HCT116 (cell line): Measurements from ENCODE around the gene SYNE2.

ENCODE experiments used
- EZH2 ChIP-seq: fragments of 200-600 bp; sonication (generic); IDR thresholded peaks from 2 replicates; pipeline ENCODE4 v1.6.1; 2017; ENCODE audit warnings: antibody characterized with exemption, mixed run types
- EZH2phosphoT487 ChIP-seq: fragments of 200-600 bp; IDR thresholded peaks from 2 replicates; pipeline ENCODE4 v1.6.1; 2018; ENCODE audit warnings: antibody characterized with exemption, borderline replicate concordance
- FOSL1 ChIP-seq: IDR thresholded peaks from 2 replicates; pipeline ENCODE4 v1.6.1; 2012; ENCODE audit warnings: low read depth
- TF ChIP-seq, protein P1 (sequence below), 3 experiments: fragments of 200-600 bp in 1 of 3; sonication (generic) in 1 of 3; IDR thresholded peaks in 2 of 3; conservative IDR thresholded peaks in 1 of 3; 2 replicates each; pipeline ENCODE4 v1.5.1; 2012 to 2017; ENCODE audit warnings: low read depth in 2 of 3, low read length in 2 of 3, antibody characterized with exemption in 1 of 3, borderline replicate concordance in 1 of 3, control low read depth in 1 of 3, mild to moderate bottlenecking in 1 of 3, mixed read lengths in 1 of 3, mixed run types in 1 of 3, moderate library complexity in 1 of 3; ENCODE audit not compliant: insufficient read depth in 1 of 3
- TF ChIP-seq, protein P2 (sequence below): IDR thresholded peaks from 2 replicates; pipeline ENCODE4 v1.6.1; 2012

DNA sequence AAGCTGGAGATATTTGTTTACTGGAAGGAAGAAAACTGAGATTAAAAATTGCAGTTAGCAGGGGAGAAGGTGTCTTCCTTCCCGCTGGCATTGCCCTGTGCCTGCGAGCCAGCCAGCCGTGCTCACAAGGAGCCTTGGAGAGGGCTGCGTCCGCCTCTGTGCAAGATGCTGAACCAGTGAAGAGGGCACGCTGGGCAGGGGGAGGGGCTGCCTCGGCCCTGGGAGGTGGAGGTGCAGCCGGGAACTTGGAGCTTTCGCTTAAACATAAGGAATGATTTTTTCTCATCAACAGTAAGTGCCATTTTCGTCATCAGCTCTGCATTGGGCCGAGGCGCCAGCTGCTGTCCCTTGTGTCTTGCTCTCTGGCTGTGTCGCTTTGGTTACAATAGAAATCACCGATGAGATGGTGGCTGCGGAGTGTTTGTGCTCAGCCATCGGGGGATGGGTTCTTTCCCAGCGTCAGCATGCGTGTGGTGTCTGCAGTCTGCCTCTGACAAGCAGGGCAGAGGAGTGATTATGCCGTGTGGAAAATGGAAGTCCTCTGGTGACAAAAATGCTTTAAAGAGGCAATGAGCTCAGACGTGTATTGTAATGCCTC is 344.1 kb downstream of the SYNE2 start:
- TF ChIP-seq EZH2phosphoT487, result no peak
- TF ChIP-seq, protein P1, sequence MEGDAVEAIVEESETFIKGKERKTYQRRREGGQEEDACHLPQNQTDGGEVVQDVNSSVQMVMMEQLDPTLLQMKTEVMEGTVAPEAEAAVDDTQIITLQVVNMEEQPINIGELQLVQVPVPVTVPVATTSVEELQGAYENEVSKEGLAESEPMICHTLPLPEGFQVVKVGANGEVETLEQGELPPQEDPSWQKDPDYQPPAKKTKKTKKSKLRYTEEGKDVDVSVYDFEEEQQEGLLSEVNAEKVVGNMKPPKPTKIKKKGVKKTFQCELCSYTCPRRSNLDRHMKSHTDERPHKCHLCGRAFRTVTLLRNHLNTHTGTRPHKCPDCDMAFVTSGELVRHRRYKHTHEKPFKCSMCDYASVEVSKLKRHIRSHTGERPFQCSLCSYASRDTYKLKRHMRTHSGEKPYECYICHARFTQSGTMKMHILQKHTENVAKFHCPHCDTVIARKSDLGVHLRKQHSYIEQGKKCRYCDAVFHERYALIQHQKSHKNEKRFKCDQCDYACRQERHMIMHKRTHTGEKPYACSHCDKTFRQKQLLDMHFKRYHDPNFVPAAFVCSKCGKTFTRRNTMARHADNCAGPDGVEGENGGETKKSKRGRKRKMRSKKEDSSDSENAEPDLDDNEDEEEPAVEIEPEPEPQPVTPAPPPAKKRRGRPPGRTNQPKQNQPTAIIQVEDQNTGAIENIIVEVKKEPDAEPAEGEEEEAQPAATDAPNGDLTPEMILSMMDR (IDR thresholded peaks at IDR 0.05 in 2 of 3, conservative IDR thresholded peaks at IDR 0.05 in 1 of 3; ENCODE audit: borderline replicate concordance in 1 of 3, insufficient read depth in 1 of 3, low read depth in 2 of 3, low read length in 2 of 3), result no peak
- no peak for TF ChIP-seq FOSL1
- no peak for TF ChIP-seq EZH2
- TF ChIP-seq, protein P2, sequence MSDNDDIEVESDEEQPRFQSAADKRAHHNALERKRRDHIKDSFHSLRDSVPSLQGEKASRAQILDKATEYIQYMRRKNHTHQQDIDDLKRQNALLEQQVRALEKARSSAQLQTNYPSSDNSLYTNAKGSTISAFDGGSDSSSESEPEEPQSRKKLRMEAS, result no peak
